Neural crest cell (in vitro differentiated cells): ENCODE results near the gene DROSHA. TPM values are rescaled to one million over a fixed set of nuclear protein-coding genes. Genes with fewer than 3 reads are reported as not detected.

Experiments used
- DNase-seq: peaks from one replicate; pipeline ENCODE4 v3.0.0; 2021; ENCODE audit warnings: low read depth, mixed read lengths, low spot score
- H3K27ac Mint-ChIP-seq: one replicate; pipeline ENCODE4 v1.8.0; 2021; ENCODE audit warnings: mild to moderate bottlenecking, mixed read lengths; ENCODE audit not compliant: unreplicated experiment
- H3K27me3 Mint-ChIP-seq: 2 replicates; pipeline ENCODE4 v1.8.0; 2021; ENCODE audit warnings: low read depth, mild to moderate bottlenecking, mixed read lengths
- H3K36me3 Mint-ChIP-seq: 2 replicates; pipeline ENCODE4 v1.8.0; 2021; ENCODE audit warnings: low read depth, mild to moderate bottlenecking, mixed read lengths
- H3K4me1 Mint-ChIP-seq: 2 replicates; pipeline ENCODE4 v1.8.0; 2021; ENCODE audit warnings: mixed read lengths
- H3K4me3 Mint-ChIP-seq: one replicate; pipeline ENCODE4 v1.8.0; 2021; ENCODE audit warnings: mild to moderate bottlenecking, mixed read lengths
- H3K9me3 Mint-ChIP-seq: 2 replicates; pipeline ENCODE4 v1.8.0; 2021; ENCODE audit warnings: mixed read lengths
- CTCF ChIP-seq: fragments of 200-600 bp; sonication (generic); conservative IDR thresholded peaks from 2 replicates; pipeline ENCODE4 v1.5.0; 2021; ENCODE audit warnings: antibody characterized with exemption, mild to moderate bottlenecking
- total RNA-seq: library from RNA; stranded (reverse); gene quantifications from 2 replicates; pipeline ENCODE4 v1.2.1, GENCODE V29; 2021

The DROSHA gene
- total RNA-seq, 1 donor from 2014 or later = 116 TPM

DNA sequence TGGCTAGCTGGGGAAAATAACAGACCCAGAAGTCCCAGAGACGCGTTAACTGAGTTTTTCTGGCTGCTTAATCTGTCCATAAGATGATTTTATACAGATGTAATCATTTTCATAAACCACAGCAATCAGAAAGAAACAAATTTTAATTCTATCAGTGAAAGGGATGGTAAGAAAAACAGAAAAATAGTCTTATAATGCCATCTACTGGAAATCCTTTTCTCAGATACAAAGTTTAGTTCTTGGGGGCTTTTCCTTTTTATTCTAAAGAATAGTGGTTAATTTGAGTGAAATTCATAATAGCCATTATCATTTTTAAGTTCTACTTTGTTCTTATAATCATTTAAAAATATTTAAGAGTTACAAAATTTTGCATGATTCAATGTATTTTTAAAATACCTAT lies 44.4 kb downstream of the DROSHA start:
- Mint-ChIP-seq H3K4me1 (no peaks in the 10 kb centered on the region), H3K9me3 (no peaks in the 10 kb centered on the region), H3K4me3 (no peak overlapping the region), H3K36me3 (peaks cover 8% of the 10 kb centered on the region), H3K27ac (no peak overlapping the region), H3K27me3 (no peaks in the 10 kb centered on the region)
- no peak for TF ChIP-seq CTCF
- no peak for DNase-seq

DNA sequence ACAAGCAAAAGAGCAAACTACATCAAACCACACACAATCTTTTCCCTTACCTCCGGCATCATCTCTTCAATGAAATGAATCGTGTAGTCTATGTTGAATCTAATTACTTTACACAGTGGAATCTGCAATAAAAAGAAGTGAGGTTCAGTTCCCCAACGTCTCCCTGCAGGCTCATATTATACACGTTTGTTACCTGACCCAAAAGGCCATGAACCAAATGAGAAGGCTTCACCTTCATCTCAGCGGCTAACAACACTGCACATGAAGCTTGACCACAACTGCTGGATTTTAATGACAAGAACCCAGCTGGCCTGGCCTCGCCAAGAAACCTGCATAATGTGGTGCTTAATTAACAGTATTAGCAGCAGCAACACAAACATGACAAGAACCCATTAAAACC lies 45.5 kb downstream of the DROSHA start:
- Mint-ChIP-seq H3K4me3 (no peak overlapping the region), H3K36me3 (peaks cover 13% of the 10 kb centered on the region), H3K9me3 (no peaks in the 10 kb centered on the region), H3K4me1 (no peaks in the 10 kb centered on the region), H3K27me3 (no peaks in the 10 kb centered on the region), H3K27ac (no peak overlapping the region)
- DNase-seq = no peak
- TF ChIP-seq CTCF = no peak

GRCh38 chr5:31485376-31486207 lies 46.3 kb downstream of the DROSHA start:
- H3K4me1 Mint-ChIP-seq = no peaks in the 10 kb centered on the region
- TF ChIP-seq CTCF = no peak
- H3K9me3 Mint-ChIP-seq = no peaks in the 10 kb centered on the region
- H3K27me3 Mint-ChIP-seq = no peaks in the 10 kb centered on the region
- peaks cover 13% of the 10 kb centered on the region for H3K36me3 Mint-ChIP-seq
- H3K4me3 Mint-ChIP-seq = no peak overlapping the region
- no peak for DNase-seq
- H3K27ac Mint-ChIP-seq = no peak overlapping the region

GRCh38 chr5:31481531-31482165 lies 50.2 kb downstream of the DROSHA start:
- H3K27me3 Mint-ChIP-seq = no peaks in the 10 kb centered on the region
- no peak overlapping the region for H3K27ac Mint-ChIP-seq
- DNase-seq = no peak
- no peak for TF ChIP-seq CTCF
- no peaks in the 10 kb centered on the region for H3K4me1 Mint-ChIP-seq
- no peaks in the 10 kb centered on the region for H3K9me3 Mint-ChIP-seq
- peaks cover 13% of the 10 kb centered on the region for H3K36me3 Mint-ChIP-seq
- H3K4me3 Mint-ChIP-seq = no peak overlapping the region

- no peak for TF ChIP-seq CTCF
- H3K9me3 Mint-ChIP-seq = no peaks in the 10 kb centered on the region
- H3K36me3 Mint-ChIP-seq = peaks cover 12% of the 10 kb centered on the region
- H3K4me3 Mint-ChIP-seq = no peak overlapping the region
- DNase-seq = no peak
- H3K27me3 Mint-ChIP-seq = no peaks in the 10 kb centered on the region
- no peak overlapping the region for H3K27ac Mint-ChIP-seq
- no peaks in the 10 kb centered on the region for H3K4me1 Mint-ChIP-seq
Observed at GRCh38 chr5:31479706-31480105, 52.2 kb downstream of the DROSHA start.
